Astrocyte of the spinal cord (primary cell): ENCODE measurements around the gene LRSAM1.

ENCODE experiments used
- DNase-seq: peaks from one replicate; pipeline ENCODE4 v3.0.0; 2011; ENCODE audit warnings: low read depth, low spot score
- H3K4me3 ChIP-seq: 2 replicates; pipeline ENCODE4 v1.5.1; 2011; ENCODE audit warnings: low read depth, mild to moderate bottlenecking, low read length, moderate library complexity
- in situ Hi-C: cut with HindIII; loops from 2 replicates; pipeline ENCODE4 v1.10.0; 2017; ENCODE audit warnings: low sequenced_read_pairs
- TF ChIP-seq, protein P1 (sequence below): IDR thresholded peaks from 2 replicates; pipeline ENCODE4 v1.5.1; 2012; ENCODE audit warnings: low read depth, mild to moderate bottlenecking, low read length, inconsistent platforms

LRSAM1 gene

GRCh38 chr9:127444283-127444920, 6.9 kb upstream of the LRSAM1 start:
- H3K4me3 ChIP-seq: no peak overlapping the region
- no peak for DNase-seq
- TF ChIP-seq, protein P1, sequence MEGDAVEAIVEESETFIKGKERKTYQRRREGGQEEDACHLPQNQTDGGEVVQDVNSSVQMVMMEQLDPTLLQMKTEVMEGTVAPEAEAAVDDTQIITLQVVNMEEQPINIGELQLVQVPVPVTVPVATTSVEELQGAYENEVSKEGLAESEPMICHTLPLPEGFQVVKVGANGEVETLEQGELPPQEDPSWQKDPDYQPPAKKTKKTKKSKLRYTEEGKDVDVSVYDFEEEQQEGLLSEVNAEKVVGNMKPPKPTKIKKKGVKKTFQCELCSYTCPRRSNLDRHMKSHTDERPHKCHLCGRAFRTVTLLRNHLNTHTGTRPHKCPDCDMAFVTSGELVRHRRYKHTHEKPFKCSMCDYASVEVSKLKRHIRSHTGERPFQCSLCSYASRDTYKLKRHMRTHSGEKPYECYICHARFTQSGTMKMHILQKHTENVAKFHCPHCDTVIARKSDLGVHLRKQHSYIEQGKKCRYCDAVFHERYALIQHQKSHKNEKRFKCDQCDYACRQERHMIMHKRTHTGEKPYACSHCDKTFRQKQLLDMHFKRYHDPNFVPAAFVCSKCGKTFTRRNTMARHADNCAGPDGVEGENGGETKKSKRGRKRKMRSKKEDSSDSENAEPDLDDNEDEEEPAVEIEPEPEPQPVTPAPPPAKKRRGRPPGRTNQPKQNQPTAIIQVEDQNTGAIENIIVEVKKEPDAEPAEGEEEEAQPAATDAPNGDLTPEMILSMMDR: no peak
- in situ Hi-C loops: no loop called here

GRCh38 chr9:127444921-127445850, 6.1 kb upstream of the LRSAM1 start:
- no peak overlapping the region for H3K4me3 ChIP-seq
- DNase-seq: peak; percentile 42
- in situ Hi-C loops: no loop called here
- TF ChIP-seq, protein P1: no peak

DNA sequence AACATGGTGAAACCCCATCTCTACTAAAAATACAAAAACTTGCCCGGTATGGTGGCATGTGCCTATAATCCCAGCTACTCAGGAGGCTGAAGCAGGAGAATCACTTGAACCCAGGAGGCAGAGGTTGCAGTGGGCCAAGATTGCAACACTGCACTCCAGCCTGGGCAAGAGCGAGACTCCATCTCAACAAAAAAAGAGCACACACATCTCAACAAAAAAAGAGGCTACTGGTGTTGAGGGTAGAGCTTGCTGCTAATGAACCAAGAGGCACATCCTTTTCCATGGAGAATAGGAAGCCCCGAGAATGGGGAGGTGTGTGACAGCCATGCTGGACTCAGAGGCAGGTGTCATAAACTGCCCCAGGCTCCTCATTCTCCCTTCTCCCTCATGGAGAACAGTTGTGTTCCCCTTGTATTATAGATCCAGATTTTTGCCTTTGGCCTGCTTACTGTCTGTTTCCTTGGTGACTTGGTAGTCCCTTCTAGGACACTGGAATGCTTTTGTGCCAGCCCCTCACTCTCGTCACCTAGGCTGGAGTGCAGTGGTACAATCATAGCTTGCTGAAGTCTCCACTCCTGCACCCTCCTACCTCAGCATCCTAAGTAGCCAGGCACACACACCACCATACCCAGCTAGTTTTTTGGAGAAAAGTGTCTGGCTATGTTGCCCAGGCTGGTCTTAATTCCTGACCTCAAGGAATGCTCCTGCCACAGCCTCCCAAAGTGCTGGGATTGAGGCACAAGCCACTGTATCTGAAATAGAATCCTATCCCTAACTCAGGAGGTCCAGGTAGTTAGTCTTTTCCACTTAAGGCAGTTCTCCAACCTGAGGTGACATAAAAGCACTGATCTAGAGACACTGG, 5.2 kb upstream of the LRSAM1 start:
- TF ChIP-seq, protein P1: no peak
- in situ Hi-C loops: no loop called here
- peak; percentile 8 for DNase-seq
- H3K4me3 ChIP-seq: no peak overlapping the region

GRCh38 chr9:127446713-127447415, 4.4 kb upstream of the LRSAM1 start:
- TF ChIP-seq, protein P1: no peak
- H3K4me3 ChIP-seq: no peak overlapping the region
- no peak for DNase-seq
- in situ Hi-C loops: no loop called here

DNA sequence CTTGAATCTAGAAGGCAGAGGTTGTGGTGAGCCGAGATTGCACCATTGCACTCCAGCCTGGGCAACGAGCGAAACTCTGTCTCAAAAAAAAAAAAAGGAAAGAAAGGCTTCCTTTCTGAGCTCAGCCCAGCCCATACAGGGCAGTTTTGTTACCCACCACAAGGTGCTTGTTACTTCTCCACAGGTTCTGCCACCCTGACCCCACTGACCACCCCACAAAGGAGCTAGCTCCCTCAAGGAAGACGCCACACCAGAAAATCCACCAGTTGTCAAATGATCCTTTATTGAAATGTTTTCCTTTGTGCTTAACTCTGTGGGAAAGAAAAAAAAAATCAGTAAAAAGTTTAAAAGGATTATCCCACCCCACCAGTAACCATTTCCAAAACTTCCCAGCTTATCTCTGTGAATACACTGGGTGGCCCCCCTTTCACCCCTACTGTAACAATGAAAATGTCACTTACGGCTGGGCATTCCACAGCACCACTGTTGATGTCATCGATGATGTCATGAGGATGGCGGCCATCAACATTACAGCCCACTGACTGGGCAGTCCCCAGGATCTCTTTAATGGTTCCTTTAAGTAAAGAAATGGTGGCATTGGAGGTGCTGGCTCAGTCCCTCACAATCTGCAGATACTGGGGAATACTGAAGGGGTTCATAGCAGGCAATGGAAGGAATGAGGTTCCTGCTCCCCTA, 3.7 kb upstream of the LRSAM1 start:
- TF ChIP-seq, protein P1: no peak
- in situ Hi-C loops: no loop called here
- H3K4me3 ChIP-seq: no peak overlapping the region
- peak; percentile 24 for DNase-seq
